Endothelial cell of coronary artery (primary cell): Measurements from ENCODE around the gene RPS19BP1. TPM values are rescaled to one million over a fixed set of nuclear protein-coding genes. Genes with fewer than 3 reads are reported as not detected.

Source experiments
- total RNA-seq: library from RNA; depleted of rRNA; stranded (reverse); fragments of >200 nt; gene quantifications from 2 replicates; pipeline ENCODE4 v1.2.3, GENCODE V29; 2014

RPS19BP1 gene, protein sequence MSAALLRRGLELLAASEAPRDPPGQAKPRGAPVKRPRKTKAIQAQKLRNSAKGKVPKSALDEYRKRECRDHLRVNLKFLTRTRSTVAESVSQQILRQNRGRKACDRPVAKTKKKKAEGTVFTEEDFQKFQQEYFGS
- total RNA-seq: 46.4 and 51.0 TPM in 2 replicates

DNA sequence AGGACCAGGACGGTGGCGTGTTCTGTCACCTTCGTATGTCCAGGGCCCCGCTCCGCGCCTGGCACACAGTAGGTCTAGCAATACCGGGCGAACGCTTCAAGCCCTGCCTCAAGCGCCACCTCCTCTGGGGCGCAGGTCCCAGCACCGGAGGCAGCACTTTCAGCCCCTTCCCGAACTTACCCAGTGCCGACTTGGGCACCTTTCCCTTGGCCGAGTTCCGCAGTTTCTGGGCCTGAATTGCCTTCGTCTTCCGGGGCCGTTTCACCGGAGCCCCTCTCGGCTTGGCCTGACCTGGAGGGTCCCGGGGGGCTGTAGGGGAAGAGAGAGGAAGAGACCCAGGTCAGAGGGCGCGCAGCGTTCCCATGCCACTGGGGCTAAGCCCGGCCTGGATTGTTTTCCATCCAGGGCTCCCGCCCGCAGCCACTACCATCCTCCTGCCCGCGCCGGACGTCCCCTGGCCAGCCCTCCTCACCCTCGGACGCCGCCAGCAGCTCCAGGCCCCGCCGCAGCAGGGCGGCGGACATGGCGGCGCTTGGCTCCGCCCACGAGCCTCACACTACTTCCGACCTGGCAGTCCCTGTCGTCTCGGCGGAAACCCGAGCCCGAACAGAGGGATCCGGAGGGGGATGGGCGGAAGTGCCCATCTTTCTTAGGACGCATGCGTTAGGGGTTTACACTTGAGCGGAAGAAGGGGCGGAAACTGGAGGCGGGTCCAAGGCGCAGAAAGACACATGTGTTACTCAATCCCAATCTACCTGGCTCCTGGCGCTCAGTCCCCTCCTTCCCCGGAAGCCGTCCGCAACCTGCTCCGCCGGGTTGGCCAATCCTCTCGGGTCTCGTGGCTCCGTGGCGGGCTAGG is at the start of gene RPS19BP1:
TSS of gene RPS19BP1 (minus strand) at position 534 of the 859 bp plus-strand sequence. CDS start at position 524, 10 bp downstream.

DNA sequence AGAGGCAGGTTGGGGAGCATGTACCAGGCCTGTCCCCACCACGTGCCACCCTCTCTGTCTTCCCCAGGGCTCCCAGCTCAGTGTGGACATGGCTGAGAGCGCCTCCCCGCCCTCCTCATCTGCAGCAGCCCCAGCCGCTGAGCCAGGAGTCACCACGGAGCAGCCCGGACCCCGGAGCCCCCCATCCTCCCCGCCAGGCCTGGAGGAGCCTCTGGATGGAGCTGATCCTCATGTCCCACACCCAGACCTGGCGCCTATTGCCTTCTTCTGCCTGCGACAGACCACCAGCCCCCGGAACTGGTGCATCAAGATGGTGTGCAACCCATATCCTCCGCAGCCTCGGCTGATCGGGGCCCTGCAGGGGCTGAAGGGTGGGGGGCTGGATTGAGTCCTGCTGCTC is 38.1 kb upstream of the RPS19BP1 start, which contains the start of gene CACNA1I:
TSS of gene CACNA1I (plus strand) at position 89 of the 400 bp plus-strand sequence. CDS start at position 89, 0 bp downstream.

DNA sequence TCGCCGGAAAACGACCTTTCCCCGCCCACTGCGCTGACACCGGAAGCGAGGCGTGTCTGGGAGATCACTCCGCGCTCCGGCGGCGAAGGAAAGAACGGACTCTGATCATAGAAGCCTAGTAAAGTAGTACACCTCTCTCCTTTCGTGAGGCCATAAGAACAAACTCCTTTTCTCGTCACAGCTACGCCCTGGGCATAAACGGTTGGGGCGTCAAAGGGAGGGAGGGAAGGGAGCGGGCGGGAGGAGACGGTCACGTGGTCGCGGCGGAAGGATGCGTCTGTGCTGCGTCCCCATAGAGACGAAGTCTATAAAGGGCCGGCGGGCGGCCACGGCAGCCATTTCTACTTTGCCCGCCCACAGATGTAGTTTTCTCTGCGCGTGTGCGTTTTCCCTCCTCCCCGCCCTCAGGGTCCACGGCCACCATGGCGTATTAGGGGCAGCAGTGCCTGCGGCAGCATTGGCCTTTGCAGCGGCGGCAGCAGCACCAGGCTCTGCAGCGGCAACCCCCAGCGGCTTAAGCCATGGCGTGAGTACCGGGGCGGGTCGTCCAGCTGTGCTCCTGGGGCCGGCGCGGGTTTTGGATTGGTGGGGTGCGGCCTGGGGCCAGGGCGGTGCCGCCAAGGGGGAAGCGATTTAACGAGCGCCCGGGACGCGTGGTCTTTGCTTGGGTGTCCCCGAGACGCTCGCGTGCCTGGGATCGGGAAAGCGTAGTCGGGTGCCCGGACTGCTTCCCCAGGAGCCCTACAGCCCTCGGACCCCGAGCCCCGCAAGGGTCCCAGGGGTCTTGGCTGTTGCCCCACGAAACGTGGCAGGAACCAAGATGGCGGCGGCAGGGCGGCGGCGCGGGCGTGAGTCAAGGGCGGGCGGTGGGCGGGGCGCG is 12.1 kb downstream of the RPS19BP1 start, which contains the start of gene ATF4:
TSS of gene ATF4 (plus strand) at position 337 of the 880 bp plus-strand sequence. CDS start 884 bp downstream, outside the sequence.

DNA sequence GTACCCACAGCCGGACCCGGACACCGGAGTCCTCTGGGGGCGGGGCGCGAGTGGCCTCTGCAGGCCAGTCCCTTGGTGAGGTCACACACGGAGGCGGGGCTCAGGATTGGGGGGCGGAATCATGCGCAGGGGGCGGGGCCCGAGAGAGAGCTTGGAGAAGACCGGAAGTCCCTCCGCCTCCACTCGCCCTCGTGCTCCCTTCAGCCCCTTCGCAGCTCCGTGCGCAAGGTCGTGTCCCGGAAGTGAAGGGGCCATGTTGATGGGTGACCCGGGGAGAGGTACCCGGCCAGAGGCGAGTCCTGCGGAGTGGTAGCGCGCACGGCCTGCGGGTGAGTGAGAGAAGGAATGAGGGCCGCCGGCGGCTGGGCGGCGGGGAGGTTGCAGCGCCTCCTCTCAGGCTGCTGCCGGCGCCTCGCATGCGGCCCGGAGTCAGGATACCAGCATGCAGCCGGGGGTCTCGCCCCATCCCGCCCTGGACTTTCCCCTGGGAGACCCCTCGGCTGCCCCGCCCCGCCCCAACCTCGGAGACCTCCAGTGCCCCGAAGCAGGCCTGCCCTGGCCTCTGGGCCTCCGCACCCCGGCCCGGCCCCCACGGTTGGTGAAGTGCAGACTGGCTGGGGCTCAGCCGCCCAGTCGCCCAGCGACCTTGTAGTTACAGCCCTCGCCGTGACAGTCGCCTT is 30.3 kb downstream of the RPS19BP1 start, which contains the start of gene MIEF1:
TSS of gene MIEF1 (plus strand) at position 182 of the 680 bp plus-strand sequence. CDS start 9,005 bp downstream, outside the sequence.

Other genes with a start within 250 kb of the RPS19BP1 start
- 3,782 and 4,648 TPM in 2 replicates for gene RPL3, start 213.1 kb downstream of the RPS19BP1 start, total RNA-seq
- 0.72 and 2.4 TPM in 2 replicates for gene SYNGR1, start 182.8 kb downstream of the RPS19BP1 start, total RNA-seq
- gene TAB1, start 133.0 kb downstream of the RPS19BP1 start, total RNA-seq: 10.7 and 14.3 TPM in 2 replicates
- 0.47 TPM in 1 of 2 replicates, not detected in the other for gene MGAT3, start 75.7 kb downstream of the RPS19BP1 start, total RNA-seq
- gene MIEF1, start 30.5 kb downstream of the RPS19BP1 start, total RNA-seq: 18.2 and 18.5 TPM in 2 replicates
- gene ATF4, start 12.2 kb downstream of the RPS19BP1 start, total RNA-seq: 156 and 190 TPM in 2 replicates
- not detected in 2 replicates for gene CACNA1I, start 38.0 kb upstream of the RPS19BP1 start, total RNA-seq